Central memory CD4-positive, alpha-beta T cell (primary cell): ENCODE results near the gene COL8A1.

Source experiments
- DNase-seq: peaks from one replicate; pipeline ENCODE4 v3.0.0; 2022

COL8A1 gene

GRCh38 chr3:99678023-99678422 lies 39.6 kb downstream of the COL8A1 start:
- DNase-seq = no peak

- DNase-seq = no peak
Observed at GRCh38 chr3:99678896-99679295, 40.5 kb downstream of the COL8A1 start.

GRCh38 chr3:99681512-99681911 lies 43.1 kb downstream of the COL8A1 start:
- DNase-seq = no peak

DNA sequence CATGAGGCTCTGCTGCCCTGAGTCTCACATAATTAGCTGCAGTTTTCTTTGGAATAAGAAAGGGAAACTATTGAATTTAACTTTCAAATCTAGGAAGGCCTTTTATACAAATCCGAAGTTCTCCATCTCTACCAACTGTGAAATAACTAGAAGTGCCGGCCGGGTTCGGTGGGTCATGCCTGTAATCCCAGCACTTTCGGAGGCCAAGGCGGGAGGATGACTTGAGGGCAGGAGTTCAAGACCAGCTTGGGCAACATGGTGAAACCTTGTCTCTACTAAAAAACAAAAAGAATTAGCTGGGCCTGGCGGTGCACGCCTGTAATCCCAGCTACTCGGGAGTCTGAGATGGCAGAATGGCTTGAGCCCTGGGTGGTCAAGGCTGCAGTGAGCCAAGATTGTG lies 43.6 kb downstream of the COL8A1 start:
- DNase-seq = no peak

GRCh38 chr3:99683465-99683864 lies 45.1 kb downstream of the COL8A1 start:
- DNase-seq = no peak

DNA sequence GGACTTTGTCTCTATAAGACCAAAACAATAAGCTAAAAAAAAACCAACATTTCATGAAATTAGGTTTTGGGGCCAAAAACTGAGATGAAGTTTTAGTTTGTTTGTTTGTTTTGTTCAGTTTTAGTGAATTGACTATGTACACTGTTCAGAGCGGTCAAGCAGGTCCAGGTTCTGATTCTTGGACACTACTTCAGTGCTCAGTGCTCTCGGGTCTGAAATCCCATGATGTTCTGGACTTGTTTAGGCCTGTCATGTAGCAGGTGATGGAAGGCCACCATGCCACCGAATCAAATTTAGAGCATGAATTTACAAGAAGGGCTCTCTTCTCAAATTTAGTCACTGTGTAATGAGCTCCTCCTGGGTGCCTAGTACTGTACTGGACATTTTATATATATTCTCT lies 45.5 kb downstream of the COL8A1 start:
- DNase-seq = no peak

GRCh38 chr3:99684644-99685043 lies 46.2 kb downstream of the COL8A1 start:
- no peak for DNase-seq

- DNase-seq = no peak
Observed at GRCh38 chr3:99686469-99686868, 48.1 kb downstream of the COL8A1 start.

GRCh38 chr3:99686955-99687612 lies 48.7 kb downstream of the COL8A1 start:
- no peak for DNase-seq

DNA sequence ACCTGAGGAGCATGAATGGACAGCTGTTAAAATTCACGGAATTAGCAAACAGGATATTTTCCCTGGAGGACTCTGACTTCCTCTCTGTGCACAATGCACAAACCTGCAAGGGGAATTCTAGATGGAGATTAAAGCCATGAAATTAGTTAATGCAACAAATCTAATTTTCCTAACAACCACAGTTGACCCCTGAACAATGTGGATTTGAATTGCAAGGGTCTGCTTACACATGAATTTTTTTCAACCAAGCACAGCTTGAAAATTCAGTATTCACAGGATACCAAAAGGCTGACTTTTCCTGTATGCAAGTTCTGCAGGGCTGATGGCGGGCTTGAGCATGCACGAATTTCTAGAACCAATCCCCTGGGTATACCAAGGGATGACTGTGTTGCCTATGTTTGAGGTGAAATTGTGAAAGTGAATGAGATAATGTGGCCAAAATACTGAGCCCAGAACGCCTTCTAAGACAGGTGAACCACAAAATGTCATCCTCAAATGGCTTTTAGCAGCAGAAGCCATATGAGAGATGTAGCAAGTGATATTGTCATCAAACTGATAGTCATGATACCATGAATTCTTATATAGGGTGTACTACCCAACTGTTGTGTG lies 52.5 kb downstream of the COL8A1 start:
- no peak for DNase-seq

DNA sequence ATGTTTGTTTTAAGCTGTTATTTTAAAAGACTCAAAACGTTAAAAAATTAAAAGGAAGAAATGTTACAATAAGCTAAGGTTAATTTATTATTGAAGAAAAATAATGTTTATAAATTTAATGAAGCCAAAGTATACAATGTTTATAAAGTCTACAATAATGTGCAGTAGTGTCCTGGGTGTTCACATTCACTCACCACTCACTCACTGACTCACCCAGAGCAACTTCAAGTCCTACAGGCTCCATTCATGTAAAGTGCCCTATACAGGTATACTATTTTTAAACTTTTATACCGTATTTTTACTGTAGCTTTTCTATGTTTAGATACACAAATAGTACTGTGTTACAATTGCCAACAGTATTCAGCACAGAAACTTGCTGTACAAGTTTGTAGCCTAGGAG lies 55.2 kb downstream of the COL8A1 start:
- DNase-seq = no peak

GRCh38 chr3:99696497-99696896 lies 58.1 kb downstream of the COL8A1 start:
- no peak for DNase-seq

DNA sequence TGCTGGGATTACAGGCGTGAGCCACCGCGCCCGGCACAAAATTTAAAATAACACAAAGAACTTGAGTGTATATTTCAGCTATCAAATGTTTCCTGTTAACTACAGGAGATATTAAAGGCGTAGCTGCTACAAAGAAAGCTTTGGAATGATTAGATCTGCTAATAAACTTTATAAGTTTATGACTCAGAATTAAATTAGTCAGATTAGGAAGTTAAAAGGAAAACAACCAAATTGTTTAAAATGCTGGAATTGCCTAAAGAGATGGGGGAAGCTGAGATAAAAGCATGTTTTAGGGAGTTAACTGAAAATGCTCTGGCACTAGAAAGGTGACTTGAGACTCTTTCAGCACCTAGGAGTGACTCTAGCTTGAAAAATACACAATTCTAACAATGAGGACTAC lies 58.9 kb downstream of the COL8A1 start:
- DNase-seq = no peak

DNA sequence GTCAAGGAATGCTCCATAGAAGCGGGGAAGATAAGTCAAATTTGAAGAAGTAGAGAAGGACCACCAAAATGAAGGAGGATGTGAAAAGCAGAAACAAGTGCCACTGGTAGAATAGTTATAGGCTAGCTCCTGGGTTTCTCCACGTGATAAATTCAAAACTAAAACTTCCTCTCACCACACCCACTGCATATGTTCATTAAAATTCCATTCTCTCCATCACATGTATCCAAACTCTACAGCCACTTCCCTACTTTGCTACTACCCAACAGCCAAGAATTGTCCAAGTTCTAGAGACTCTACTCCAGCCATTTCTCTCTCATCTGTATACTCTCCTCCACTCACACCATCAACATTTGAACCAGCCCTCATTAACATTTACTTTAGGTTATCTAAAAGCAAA lies 60.5 kb downstream of the COL8A1 start:
- no peak for DNase-seq

DNA sequence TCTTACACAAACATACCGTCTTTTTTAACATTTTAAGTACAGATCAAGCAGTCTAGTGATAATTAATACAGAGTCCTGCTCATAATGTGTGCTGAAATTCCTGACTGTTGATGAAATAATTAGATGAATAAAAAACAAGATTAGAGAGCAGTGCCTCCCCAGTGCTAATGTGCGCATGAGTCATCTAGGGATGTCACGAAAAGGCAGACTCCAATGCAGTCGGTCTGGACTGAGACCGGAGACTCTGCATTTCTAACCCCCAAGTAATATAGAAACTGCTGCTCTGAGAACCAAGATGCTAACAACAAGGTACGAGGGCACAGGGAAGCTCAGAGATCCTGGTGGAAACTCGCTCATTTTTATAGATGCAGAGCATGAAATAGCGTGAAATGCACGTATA lies 61.4 kb downstream of the COL8A1 start:
- no peak for DNase-seq

GRCh38 chr3:99700631-99701268 lies 62.4 kb downstream of the COL8A1 start:
- DNase-seq = no peak

DNA sequence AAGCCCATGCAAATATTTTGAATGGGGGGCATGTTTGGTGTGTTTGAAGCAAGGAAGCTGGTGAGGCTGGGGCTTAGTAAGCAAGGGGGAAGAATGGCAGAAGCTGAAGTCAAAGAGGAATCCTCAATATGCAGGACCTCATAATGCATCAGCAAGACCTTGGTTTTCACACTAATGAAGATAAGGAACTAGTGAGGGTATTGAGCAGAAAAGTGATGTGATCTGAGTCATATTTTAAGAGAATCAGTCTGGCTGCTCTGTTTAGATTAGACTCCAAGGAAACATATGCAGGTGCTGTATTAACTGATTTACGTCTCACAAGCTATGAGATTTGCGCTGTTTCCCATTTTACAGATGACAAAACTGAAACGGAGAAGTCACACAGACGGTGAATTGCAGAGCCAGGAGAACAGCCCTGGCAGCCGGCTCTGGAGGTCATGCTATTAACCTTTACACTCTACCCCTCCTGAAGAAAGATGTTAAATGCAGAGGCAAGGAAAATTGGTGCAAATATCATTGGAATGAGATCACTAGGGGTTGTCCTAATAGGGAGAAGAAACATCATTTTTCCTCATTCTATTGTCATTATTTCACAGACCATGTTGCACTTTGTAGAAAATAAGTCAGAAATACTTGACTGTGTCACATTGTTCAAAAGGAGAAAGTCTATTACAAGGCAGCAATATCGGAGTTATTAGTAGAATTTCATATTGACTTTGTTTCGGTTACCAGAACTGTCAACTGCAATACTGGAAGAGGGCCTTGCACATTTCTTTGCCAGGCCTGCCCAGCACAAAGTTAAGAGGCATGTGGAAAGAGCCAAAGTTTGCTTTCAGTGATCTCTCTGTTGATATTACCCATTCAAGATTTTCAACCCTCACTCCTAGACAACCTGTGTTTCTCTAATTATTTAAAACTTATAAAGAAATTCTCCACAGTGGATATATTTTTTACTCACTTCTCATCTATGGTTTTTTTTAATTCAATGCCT lies 64.9 kb downstream of the COL8A1 start:
- DNase-seq = no peak

DNA sequence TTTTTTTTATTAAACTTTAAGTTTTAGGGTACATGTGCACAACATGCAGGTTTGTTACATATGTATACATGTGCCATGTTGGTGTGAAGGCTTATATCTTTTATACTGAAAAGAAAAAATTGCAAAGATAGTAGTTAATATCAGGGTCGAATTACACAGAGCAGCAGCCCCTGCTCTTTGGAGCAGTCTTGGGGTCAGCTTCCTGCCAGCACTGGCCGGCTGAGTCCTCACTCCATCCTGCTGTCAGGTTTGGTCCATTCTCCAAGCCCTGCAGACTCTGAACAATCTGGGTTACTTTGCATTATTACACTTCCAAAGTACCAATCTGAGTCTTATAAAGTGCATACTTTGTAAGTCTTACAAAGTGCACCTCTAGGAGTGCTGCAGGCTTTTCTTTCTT lies 66.0 kb downstream of the COL8A1 start:
- DNase-seq = no peak

DNA sequence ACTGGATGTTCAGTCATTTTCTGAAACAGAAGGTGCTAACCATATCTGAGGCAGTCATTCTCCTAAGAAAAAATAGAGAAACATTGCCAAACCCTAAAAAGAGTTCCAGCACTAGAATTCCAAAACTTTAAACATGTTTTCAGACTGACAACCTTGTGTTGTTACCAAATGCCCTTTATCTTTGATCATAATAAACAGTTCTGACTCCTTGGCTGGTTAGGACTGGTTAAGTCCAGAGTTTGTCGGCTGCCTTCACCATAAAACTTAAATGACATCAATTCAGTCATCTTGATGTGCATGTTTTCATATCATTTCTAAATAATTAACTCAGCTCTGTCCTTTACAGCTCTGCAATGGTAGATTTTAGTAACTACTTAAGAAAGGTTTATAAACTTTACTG lies 68.0 kb downstream of the COL8A1 start:
- DNase-seq = no peak

GRCh38 chr3:99708207-99708745 lies 69.9 kb downstream of the COL8A1 start:
- no peak for DNase-seq

DNA sequence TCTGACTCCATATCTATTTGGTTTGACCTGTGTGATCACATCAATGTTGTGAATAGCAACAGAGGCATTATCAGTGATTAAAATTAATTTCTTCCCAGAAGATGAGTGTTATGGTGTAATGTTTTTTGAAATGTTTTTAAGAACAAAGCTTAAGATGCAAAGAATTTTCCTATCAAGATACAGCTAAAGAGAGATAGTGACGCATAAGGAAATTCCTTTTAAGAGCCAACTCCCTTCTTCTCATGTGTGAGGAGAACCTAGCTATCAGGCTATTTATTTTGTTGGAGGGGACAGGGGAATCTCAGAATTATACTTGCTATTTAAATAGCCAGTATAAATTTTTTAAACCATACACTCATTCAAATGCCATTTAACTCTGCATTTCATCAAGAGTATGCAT lies 71.3 kb downstream of the COL8A1 start:
- DNase-seq = no peak

DNA sequence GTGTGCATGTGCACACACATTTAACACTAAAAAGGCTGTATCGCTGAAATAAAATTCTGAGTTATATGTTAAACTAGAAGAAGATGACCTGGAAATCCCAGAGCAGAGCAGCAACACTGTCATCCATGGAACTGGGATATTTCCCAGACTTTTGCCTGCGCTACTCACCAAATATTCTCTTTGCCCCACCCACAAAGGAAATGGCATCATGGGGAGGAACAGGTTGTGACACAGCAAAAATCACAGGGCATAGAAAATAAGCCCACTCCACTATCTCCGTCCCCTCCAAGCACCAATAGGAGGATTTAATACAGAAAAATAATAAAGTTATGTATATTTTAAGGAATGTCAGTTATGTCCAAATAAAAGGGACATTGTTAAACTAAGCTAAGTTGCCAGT lies 71.7 kb downstream of the COL8A1 start:
- no peak for DNase-seq

DNA sequence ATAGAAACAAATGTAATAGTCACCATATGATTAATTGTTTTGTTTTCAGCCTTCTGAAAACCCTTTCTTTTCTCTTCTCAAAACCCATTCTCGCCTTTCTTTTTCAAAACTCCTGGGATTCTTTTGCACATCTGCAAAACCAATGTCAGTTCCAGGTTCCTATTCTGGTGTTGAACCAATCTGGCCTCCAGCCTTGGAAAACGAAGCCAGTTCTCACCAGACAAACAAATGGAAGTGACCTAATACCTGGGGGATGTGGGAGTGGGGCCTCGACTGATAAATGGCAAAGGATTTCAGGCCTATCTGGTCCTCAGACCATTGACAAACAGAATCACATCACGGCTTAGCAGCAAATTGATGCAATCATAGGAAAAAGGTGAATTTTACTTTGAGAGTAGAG lies 73.0 kb downstream of the COL8A1 start:
- no peak for DNase-seq
